Fibroblast of the aortic adventitia (primary cell): ENCODE data around the gene ADRA2C. TPM values are rescaled to one million over a fixed set of nuclear protein-coding genes. Genes with fewer than 3 reads are reported as not detected.

Experiments used
- DNase-seq: peaks from one replicate; pipeline ENCODE4 v3.0.0-alpha.2; 2010; ENCODE audit warnings: low read depth
- H3K4me3 ChIP-seq: 2 replicates; pipeline ENCODE4 v1.5.1; 2011; ENCODE audit warnings: low read depth, mild to moderate bottlenecking, control low read depth, low read length, moderate library complexity
- total RNA-seq: library from RNA; depleted of rRNA; stranded (reverse); fragments of >200 nt; gene quantifications from 2 replicates; pipeline ENCODE4 v1.2.3, GENCODE V29; 2012; ENCODE audit warnings: low replicate concordance
- TF ChIP-seq, protein P1 (sequence below): IDR thresholded peaks from 2 replicates; pipeline ENCODE4 v1.5.1; 2011; ENCODE audit warnings: mild to moderate bottlenecking, low read length, control low read depth, inconsistent platforms; ENCODE audit not compliant: insufficient read depth

Gene ADRA2C
- total RNA-seq, 1 donor = not detected

- DNase-seq = no peak
- no peak overlapping the region for H3K4me3 ChIP-seq
- TF ChIP-seq, protein P1, sequence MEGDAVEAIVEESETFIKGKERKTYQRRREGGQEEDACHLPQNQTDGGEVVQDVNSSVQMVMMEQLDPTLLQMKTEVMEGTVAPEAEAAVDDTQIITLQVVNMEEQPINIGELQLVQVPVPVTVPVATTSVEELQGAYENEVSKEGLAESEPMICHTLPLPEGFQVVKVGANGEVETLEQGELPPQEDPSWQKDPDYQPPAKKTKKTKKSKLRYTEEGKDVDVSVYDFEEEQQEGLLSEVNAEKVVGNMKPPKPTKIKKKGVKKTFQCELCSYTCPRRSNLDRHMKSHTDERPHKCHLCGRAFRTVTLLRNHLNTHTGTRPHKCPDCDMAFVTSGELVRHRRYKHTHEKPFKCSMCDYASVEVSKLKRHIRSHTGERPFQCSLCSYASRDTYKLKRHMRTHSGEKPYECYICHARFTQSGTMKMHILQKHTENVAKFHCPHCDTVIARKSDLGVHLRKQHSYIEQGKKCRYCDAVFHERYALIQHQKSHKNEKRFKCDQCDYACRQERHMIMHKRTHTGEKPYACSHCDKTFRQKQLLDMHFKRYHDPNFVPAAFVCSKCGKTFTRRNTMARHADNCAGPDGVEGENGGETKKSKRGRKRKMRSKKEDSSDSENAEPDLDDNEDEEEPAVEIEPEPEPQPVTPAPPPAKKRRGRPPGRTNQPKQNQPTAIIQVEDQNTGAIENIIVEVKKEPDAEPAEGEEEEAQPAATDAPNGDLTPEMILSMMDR = no peak
These were observed 6.4 kb downstream of the ADRA2C start for GRCh38 chr4:3772632-3773031.

GRCh38 chr4:3773552-3774001 is 7.4 kb downstream of the ADRA2C start:
- TF ChIP-seq, protein P1 = no peak
- no peak overlapping the region for H3K4me3 ChIP-seq
- DNase-seq = no peak

DNA sequence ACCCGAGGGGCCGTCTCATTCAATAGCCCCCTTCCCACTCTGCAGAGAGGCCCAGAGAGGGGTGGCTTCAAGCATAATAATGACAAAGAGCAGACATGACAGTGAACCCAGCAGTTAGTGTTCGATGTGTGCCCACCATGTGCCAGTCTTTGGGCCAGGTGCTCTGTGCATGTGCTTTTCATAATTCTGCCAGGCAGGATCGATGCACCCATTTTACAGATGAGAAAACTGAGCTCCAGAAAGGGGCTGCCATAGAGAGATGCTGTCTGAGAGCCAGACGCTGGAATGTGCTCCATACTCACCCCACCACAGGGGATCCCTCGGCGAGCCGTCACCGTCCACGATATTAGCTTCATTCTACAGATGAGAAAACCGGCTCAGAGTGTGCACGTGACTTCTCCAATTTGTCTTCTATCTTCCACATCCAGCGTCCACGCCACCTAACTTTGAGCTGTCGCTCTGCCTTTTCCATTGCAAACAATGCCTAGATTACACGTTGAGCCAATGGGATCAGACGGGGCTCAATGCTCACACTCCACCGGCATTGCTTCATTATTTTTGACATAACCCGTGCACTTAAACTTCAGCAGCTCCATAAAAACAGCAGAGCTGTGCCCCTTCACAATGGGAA is 8.2 kb downstream of the ADRA2C start:
- TF ChIP-seq, protein P1 = no peak
- no peak for DNase-seq
- no peak overlapping the region for H3K4me3 ChIP-seq

DNA sequence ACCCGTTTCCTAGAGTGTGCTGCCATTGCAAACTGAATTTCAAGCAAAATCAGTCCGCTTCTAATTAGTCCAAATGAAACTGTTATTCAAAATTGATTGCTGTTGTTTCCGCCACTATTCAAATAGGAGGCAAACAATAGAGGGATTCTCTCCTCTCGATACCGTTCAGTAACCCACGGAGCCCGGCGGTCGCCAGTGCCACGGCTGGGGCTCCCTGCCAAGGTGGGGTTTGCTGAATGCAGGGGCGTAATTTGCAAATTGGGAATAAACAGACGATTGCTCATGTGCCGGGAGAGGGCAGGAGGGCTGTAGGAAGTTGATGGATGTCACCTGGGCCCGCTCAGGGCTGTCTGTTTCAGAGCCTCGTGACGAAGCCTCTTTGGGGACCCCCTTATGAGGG is 8.8 kb downstream of the ADRA2C start:
- no peak for DNase-seq
- H3K4me3 ChIP-seq = no peak overlapping the region
- TF ChIP-seq, protein P1 = no peak

GRCh38 chr4:3775576-3775975 is 9.4 kb downstream of the ADRA2C start:
- H3K4me3 ChIP-seq = no peak overlapping the region
- DNase-seq = no peak
- TF ChIP-seq, protein P1 = no peak

GRCh38 chr4:3776166-3777032 is 10.2 kb downstream of the ADRA2C start:
- TF ChIP-seq, protein P1 = no peak
- no peak for DNase-seq
- H3K4me3 ChIP-seq = no peak overlapping the region
